Aorta (tissue), 4 donors: Measurements from ENCODE around the gene DROSHA. TPM values are rescaled to one million over a fixed set of nuclear protein-coding genes. Genes with fewer than 3 reads are reported as not detected.

Experiments used
- polyA plus RNA-seq, 2 donors: library from polyadenylated mRNA; stranded (reverse); fragments of 200-250 nt; gene quantifications; one replicate each; pipeline ENCODE4 v1.2.3, GENCODE V29; 2013
- total RNA-seq, 2 donors: library from RNA; stranded (reverse); fragmentation: NEBNext Ultra II Directional; extraction: Animal tissue kit (Norgen Biotek cat#: 25700); gene quantifications; one replicate each; pipeline ENCODE4 v1.2.1, GENCODE V29; 2021
- donor health status: healthy with polysubstance abuse.
- donor health status: Bipolar disorder and iron deficiency.
- donor health status: DM: no; HTN: no; CAD: no.
- donor health status: DM: yes; HTN: yes; CAD: no.

Gene DROSHA
- total and polyA plus RNA-seq, 4 donors, result 14.4 to 68.2 (median 47.9) TPM

Other genes with a start within 250 kb of the DROSHA start
- 10 to 100 TPM; 14.4 to 18.6 TPM for gene C5orf22, start 208 bp upstream of the DROSHA start, total RNA-seq
- 1 to 10 TPM; 7.5 to 8.5 TPM for gene C5orf22, start 208 bp upstream of the DROSHA start, polyA plus RNA-seq
- 10 to 100 TPM in 1 of 2 donors, 1 to 10 TPM in 1; 7.8 to 18.0 TPM for gene PDZD2, start 107.0 kb upstream of the DROSHA start, total RNA-seq
- 1 to 10 TPM; 2.8 TPM for gene PDZD2, start 107.0 kb upstream of the DROSHA start, polyA plus RNA-seq